ENCODE measurements around the gene PRSS2.

GRCh38 chr7:142787034-142787768, 16.4 kb downstream of the PRSS2 start:
- TF ChIP-seq CTCF (IDR thresholded peaks at IDR 0.05) = no peak
- TF ChIP-seq POLR2A (IDR thresholded peaks at IDR 0.05) = no peak
